K562 (cell line): ENCODE measurements around the gene NEK1. TPM values are rescaled to one million over a fixed set of nuclear protein-coding genes. Genes with fewer than 3 reads are reported as not detected.

Source experiments
- AFF4 ChIP-seq: sonication (generic); formaldehyde crosslinking; IDR thresholded peaks from 2 replicates; pipeline ENCODE4 v1.8.0; 2023; ENCODE audit warnings: mild to moderate bottlenecking, missing genetic modification reagents
- BRD4 ChIP-seq: fragments of 200-600 bp; sonication (generic); IDR thresholded peaks from 2 replicates; pipeline ENCODE4 v1.6.1; 2017; ENCODE audit warnings: inconsistent platforms
- CBX3 ChIP-seq, 2 experiments: IDR thresholded peaks; 1 replicate in 1 of 2; 2 replicates in 1 of 2; pipeline ENCODE4 v1.6.1; 2012; ENCODE audit warnings: inconsistent platforms in 2 of 2, low read length in 2 of 2, borderline replicate concordance in 1 of 2, control low read depth in 1 of 2
- CC2D1A ChIP-seq: fragments of 450-650 bp; IDR thresholded peaks from 2 replicates; pipeline ENCODE4 v1.6.1; 2017; ENCODE audit warnings: mild to moderate bottlenecking
- CEBPG ChIP-seq, 3 experiments: fragments of 200-800 bp in 1 of 3; sonication (Bioruptor generic) in 1 of 3; sonication (generic) in 1 of 3; formaldehyde crosslinking in 1 of 3; IDR thresholded peaks in 2 of 3; conservative IDR thresholded peaks in 1 of 3; 2 replicates each; pipeline versions ENCODE4 v1.6.1 to v1.8.0; 2016 to 2022; ENCODE audit warnings: missing compliant biosample characterization in 2 of 3, missing genetic modification characterization in 2 of 3, mild to moderate bottlenecking in 1 of 3, missing genetic modification reagents in 1 of 3
- E2F6 ChIP-seq, 2 experiments: IDR thresholded peaks; 2 replicates each; pipeline ENCODE4 v1.6.1; 2011; ENCODE audit warnings: borderline replicate concordance in 1 of 2, control low read depth in 1 of 2, low read depth in 1 of 2, low read length in 1 of 2, mild to moderate bottlenecking in 1 of 2, mixed read lengths in 1 of 2, moderate library complexity in 1 of 2; ENCODE audit not compliant: insufficient read depth in 1 of 2, insufficient read length in 1 of 2, poor library complexity in 1 of 2, severe bottlenecking in 1 of 2; ENCODE audit errors: extremely low read depth in 1 of 2
- EWSR1 ChIP-seq: fragments of 450-650 bp; IDR thresholded peaks from 2 replicates; pipeline ENCODE4 v1.6.1; 2018; ENCODE audit warnings: borderline replicate concordance, mild to moderate bottlenecking, low read depth, moderate library complexity; ENCODE audit not compliant: partially characterized antibody
- FOXP1 ChIP-seq: sonication (generic); formaldehyde crosslinking; IDR thresholded peaks from 2 replicates; pipeline ENCODE4 v1.8.0; 2022; ENCODE audit warnings: mild to moderate bottlenecking, missing genetic modification reagents
- GATAD2A ChIP-seq: fragments of 450-650 bp; IDR thresholded peaks from 2 replicates; pipeline ENCODE4 v1.6.1; 2017
- KAT7 ChIP-seq: sonication (generic); formaldehyde crosslinking; IDR thresholded peaks from 2 replicates; pipeline ENCODE4 v1.8.0; 2022; ENCODE audit warnings: missing genetic modification reagents, mild to moderate bottlenecking, borderline replicate concordance
- MECOM ChIP-seq: fragments of 250-450 bp; sonication (Bioruptor Pico); IDR thresholded peaks from 2 replicates; pipeline ENCODE4 v1.8.0; 2022; ENCODE audit warnings: inconsistent platforms
- MXI1 ChIP-seq: IDR thresholded peaks from 2 replicates; pipeline ENCODE4 v1.6.1; 2011; ENCODE audit warnings: low read depth, mild to moderate bottlenecking, improper control_type of control experiment, low read length
- POLR2G ChIP-seq: fragments of 200-400 bp; formaldehyde crosslinking; IDR thresholded peaks from 2 replicates; pipeline ENCODE4 v1.6.1; 2017; ENCODE audit warnings: low read depth, mild to moderate bottlenecking, antibody characterized with exemption, low read length, moderate library complexity
- PTBP1 ChIP-seq: fragments of 200-400 bp; formaldehyde crosslinking; IDR thresholded peaks from 2 replicates; pipeline ENCODE4 v1.6.1; 2017; ENCODE audit warnings: low read depth, low read length
- TARDBP ChIP-seq: fragments of 450-650 bp; IDR thresholded peaks from 2 replicates; pipeline ENCODE4 v1.6.1; 2016
- ZNF224 ChIP-seq: sonication (generic); formaldehyde crosslinking; IDR thresholded peaks from 2 replicates; pipeline ENCODE4 v1.8.0; 2022; ENCODE audit warnings: mild to moderate bottlenecking, missing genetic modification reagents
- polyA plus RNA-seq, 8 experiments: library from polyadenylated mRNA; depleted of rRNA in 4 of 8; stranded (reverse) in 5 of 8; unstranded in 3 of 8; fragments of >200 nt; fragmentation: Nextera tagmentation in 2 of 8; fragmentation: Illumina TruSeq in 1 of 8; extraction: Ambion mirVana in 2 of 8; extraction: Trizol in 1 of 8; gene quantifications; 2 replicates each; pipeline versions ENCODE4 v1.2.1 to v1.2.3, GENCODE V29; 2011 to 2014; ENCODE audit warnings: inconsistent platforms in 1 of 8, missing spikeins in 1 of 8
- total RNA-seq, 7 experiments: library from RNA; depleted of rRNA in 6 of 7; stranded (reverse); fragments of >200 nt in 6 of 7; fragmentation: Illumina TruSeq in 2 of 7; extraction: Trizol in 2 of 7; gene quantifications; 2 replicates each; pipeline versions ENCODE4 v1.2.1 to v1.2.3, GENCODE V29; 2011 to 2021; ENCODE audit warnings: low replicate concordance in 1 of 7

The NEK1 gene
- total and polyA plus RNA-seq, 9 of the 15 experiments (the other 6 are each of a cell fraction or from before 2014, with no cell fraction given): 6.2 to 15.7 (median 10.3) TPM

- TF ChIP-seq AFF4 (CRISPR knock-in tag) (no peak), CEBPG (CRISPR knock-in tag; IDR thresholded peaks at IDR 0.05) (no peak), CEBPG (tag; conservative IDR thresholded peaks at IDR 0.05 in 1 of 2, IDR thresholded peaks at IDR 0.05 in 1 of 2) (no peak), KAT7 (no peak), POLR2G (no peak), MXI1 (no peak), EWSR1 (no peak), BRD4 (no peak), MECOM (CRISPR knock-in tag) (no peak), FOXP1 (no peak), ZNF224 (CRISPR knock-in tag) (no peak), E2F6 (IDR thresholded peaks at IDR 0.05; ENCODE audit: borderline replicate concordance in 1 of 2, extremely low read depth in 1 of 2, insufficient read depth in 1 of 2, insufficient read length in 1 of 2, low read depth in 1 of 2, low read length in 1 of 2, poor library complexity in 1 of 2, severe bottlenecking in 1 of 2) (no peak), GATAD2A (no peak), CBX3 (IDR thresholded peaks at IDR 0.05; ENCODE audit: borderline replicate concordance in 1 of 2, low read length in 2 of 2) (no peak), PTBP1 (no peak), CC2D1A (no peak), TARDBP (no peak)
Measured at GRCh38 chr4:169437299-169438047, 174.9 kb downstream of the NEK1 start (continued).
